ENCODE data around the gene RTKN2.

RTKN2 gene

DNA sequence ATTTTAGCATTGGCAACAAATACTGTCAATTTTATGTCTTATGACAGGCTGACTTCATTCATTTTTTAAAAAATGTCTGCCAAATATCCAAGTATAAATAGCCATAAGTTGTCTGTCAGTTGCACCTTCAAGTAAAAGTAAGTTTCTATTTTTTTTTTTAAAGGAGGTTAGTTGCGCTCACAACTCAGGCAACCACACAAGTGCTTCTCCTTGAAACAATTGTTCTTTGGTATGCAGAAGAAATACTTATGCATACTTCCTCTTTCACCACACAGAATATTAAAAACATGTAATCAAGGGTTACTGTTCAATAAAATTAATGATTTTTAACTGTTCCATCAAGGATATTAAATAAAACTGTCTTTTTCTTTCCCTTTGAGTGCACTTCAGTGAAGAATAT, 97.9 kb downstream of the RTKN2 start:
- no peak overlapping the region for H3K4me3 ChIP-seq (ENCODE audit: low read length, poor library complexity, severe bottlenecking)
- no peaks in the 10 kb centered on the region for H4K20me1 ChIP-seq (ENCODE audit: insufficient read depth, low read length, poor library complexity, severe bottlenecking)
- no peaks in the 10 kb centered on the region for H3K27me3 ChIP-seq (ENCODE audit: insufficient read depth, low read length, poor library complexity, severe bottlenecking)
- no peaks in the 10 kb centered on the region for H3K79me2 ChIP-seq (ENCODE audit: insufficient read depth, low read length)
- no peak overlapping the region for H3K9ac ChIP-seq (ENCODE audit: low read depth, low read length, poor library complexity, severe bottlenecking)
- H3F3A ChIP-seq (ENCODE audit: low read depth), result 0 out of 2 replicates have a peak, but pooled peaks cover 4% of the 10 kb centered on the region
- no peaks in the 10 kb centered on the region for H3K9me3 ChIP-seq (ENCODE audit: insufficient read depth, low read depth, low read length)
- no peaks in the 10 kb centered on the region for H3K9me2 ChIP-seq (replicated peaks; ENCODE audit: low read depth, low read length)
- H3K4me1 ChIP-seq (ENCODE audit: insufficient read depth, low read length, poor library complexity, severe bottlenecking), result peaks cover 36% of the 10 kb centered on the region
- no peak for TF ChIP-seq EZH2phosphoT487 (IDR thresholded peaks at IDR 0.05; ENCODE audit: borderline replicate concordance)
- TF ChIP-seq, protein P1, sequence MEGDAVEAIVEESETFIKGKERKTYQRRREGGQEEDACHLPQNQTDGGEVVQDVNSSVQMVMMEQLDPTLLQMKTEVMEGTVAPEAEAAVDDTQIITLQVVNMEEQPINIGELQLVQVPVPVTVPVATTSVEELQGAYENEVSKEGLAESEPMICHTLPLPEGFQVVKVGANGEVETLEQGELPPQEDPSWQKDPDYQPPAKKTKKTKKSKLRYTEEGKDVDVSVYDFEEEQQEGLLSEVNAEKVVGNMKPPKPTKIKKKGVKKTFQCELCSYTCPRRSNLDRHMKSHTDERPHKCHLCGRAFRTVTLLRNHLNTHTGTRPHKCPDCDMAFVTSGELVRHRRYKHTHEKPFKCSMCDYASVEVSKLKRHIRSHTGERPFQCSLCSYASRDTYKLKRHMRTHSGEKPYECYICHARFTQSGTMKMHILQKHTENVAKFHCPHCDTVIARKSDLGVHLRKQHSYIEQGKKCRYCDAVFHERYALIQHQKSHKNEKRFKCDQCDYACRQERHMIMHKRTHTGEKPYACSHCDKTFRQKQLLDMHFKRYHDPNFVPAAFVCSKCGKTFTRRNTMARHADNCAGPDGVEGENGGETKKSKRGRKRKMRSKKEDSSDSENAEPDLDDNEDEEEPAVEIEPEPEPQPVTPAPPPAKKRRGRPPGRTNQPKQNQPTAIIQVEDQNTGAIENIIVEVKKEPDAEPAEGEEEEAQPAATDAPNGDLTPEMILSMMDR (conservative IDR thresholded peaks at IDR 0.05; ENCODE audit: low read length), result no peak
- H3K36me3 ChIP-seq (ENCODE audit: insufficient read depth, low read length), result no peaks in the 10 kb centered on the region
- no peak overlapping the region for H2AFZ ChIP-seq (ENCODE audit: low read length)
- H3K4me2 ChIP-seq (ENCODE audit: low read depth, low read length, poor library complexity, severe bottlenecking), result no peak overlapping the region

DNA sequence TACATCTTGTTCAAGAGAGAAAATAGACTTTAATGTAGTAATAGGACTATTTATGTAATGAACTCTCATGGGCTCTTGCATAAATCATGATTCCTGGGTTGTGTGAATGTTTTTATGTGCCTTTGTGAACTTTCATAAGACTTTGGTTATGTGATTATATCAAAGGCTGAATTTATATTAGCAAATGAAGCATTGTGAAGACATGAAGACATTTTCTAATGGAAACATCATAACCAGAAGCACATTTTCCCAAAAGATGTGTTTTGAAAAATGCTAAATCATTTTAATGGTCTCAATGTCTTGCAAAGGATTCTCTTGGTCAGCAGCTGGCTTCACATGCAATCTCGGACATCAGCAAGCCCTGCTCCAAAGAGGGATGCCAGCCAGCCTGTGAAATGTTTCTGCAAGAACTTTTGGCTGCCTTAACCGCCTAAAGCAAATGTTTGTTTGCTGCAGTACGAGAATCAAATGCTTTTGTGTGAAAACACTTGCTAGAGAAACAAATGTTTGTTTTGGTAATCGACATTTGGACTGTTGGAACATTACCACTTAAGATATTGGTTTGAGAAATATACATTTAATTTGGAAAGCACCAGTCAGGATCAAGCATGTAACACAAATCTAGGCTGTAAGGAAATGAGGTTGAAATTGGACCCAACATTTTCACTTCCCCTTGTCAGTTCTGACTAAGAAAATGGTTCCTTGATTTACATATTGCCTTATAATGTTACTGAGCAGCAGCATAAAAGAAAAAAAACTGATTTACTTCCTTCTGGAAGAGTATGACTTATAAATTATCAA, 102.1 kb downstream of the RTKN2 start:
- H3K27me3 ChIP-seq (ENCODE audit: insufficient read depth, low read length, poor library complexity, severe bottlenecking), result no peaks in the 10 kb centered on the region
- peak overlapping the region; percentile 65 for H2AFZ ChIP-seq (ENCODE audit: low read length)
- H3K9me3 ChIP-seq (ENCODE audit: insufficient read depth, low read depth, low read length), result no peaks in the 10 kb centered on the region
- no peaks in the 10 kb centered on the region for H3K36me3 ChIP-seq (ENCODE audit: insufficient read depth, low read length)
- H3K4me2 ChIP-seq (ENCODE audit: low read depth, low read length, poor library complexity, severe bottlenecking), result no peak overlapping the region
- no peaks in the 10 kb centered on the region for H3F3A ChIP-seq (ENCODE audit: low read depth)
- no peaks in the 10 kb centered on the region for H3K9me2 ChIP-seq (replicated peaks; ENCODE audit: low read depth, low read length)
- H3K4me1 ChIP-seq (ENCODE audit: insufficient read depth, low read length, poor library complexity, severe bottlenecking), result peaks cover 22% of the 10 kb centered on the region
- no peaks in the 10 kb centered on the region for H3K79me2 ChIP-seq (ENCODE audit: insufficient read depth, low read length)
- TF ChIP-seq EZH2phosphoT487 (IDR thresholded peaks at IDR 0.05; ENCODE audit: borderline replicate concordance), result no peak
- TF ChIP-seq, protein P1 (conservative IDR thresholded peaks at IDR 0.05; ENCODE audit: low read length), result no peak
- no peaks in the 10 kb centered on the region for H4K20me1 ChIP-seq (ENCODE audit: insufficient read depth, low read length, poor library complexity, severe bottlenecking)
- no peak overlapping the region for H3K4me3 ChIP-seq (ENCODE audit: low read length, poor library complexity, severe bottlenecking)
- H3K9ac ChIP-seq (ENCODE audit: low read depth, low read length, poor library complexity, severe bottlenecking), result no peak overlapping the region

DNA sequence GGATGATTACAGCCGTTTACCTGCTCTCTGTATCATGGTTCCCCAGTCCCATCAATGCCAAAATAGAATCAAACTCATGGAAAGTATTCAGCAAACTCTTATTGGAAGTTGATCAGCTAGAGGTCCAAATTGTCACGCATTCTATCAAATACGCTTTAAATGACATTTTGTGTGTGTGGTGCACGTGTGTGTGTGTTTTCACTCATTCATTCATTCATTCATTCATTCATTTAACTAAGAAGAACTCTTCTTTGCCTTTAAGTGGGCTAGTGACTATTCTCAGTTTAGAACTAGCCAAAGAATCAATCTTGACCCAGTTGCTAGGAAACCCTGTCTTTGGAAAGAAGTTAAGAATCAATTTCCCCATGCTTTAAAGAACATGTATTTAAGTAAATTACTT, 102.8 kb downstream of the RTKN2 start:
- Histone ChIP-seq H3K9me2 (replicated peaks; ENCODE audit: low read depth, low read length) (no peaks in the 10 kb centered on the region), H3K27me3 (ENCODE audit: insufficient read depth, low read length, poor library complexity, severe bottlenecking) (no peaks in the 10 kb centered on the region), H3K4me1 (ENCODE audit: insufficient read depth, low read length, poor library complexity, severe bottlenecking) (peaks cover 21% of the 10 kb centered on the region), H3K4me3 (ENCODE audit: low read length, poor library complexity, severe bottlenecking) (no peak overlapping the region), H2AFZ (ENCODE audit: low read length) (no peak overlapping the region), H3K79me2 (ENCODE audit: insufficient read depth, low read length) (no peaks in the 10 kb centered on the region), H3K36me3 (ENCODE audit: insufficient read depth, low read length) (no peaks in the 10 kb centered on the region), H3K9ac (ENCODE audit: low read depth, low read length, poor library complexity, severe bottlenecking) (no peak overlapping the region), H3K4me2 (ENCODE audit: low read depth, low read length, poor library complexity, severe bottlenecking) (no peak overlapping the region), H4K20me1 (ENCODE audit: insufficient read depth, low read length, poor library complexity, severe bottlenecking) (no peaks in the 10 kb centered on the region), H3F3A (ENCODE audit: low read depth) (no peaks in the 10 kb centered on the region), H3K9me3 (ENCODE audit: insufficient read depth, low read depth, low read length) (no peaks in the 10 kb centered on the region)
- TF ChIP-seq, protein P1 (conservative IDR thresholded peaks at IDR 0.05; ENCODE audit: low read length), result no peak
- TF ChIP-seq EZH2phosphoT487 (IDR thresholded peaks at IDR 0.05; ENCODE audit: borderline replicate concordance), result no peak

All from Loucy (cell line).